EL (cell line): ENCODE results near the gene CHST15.
A peak's percentile ranks its signal among the peaks of the same experiment; 100 is the strongest.
"Not testable (repeated sequence)": the region's sequence is repeated elsewhere in the genome, so short reads cannot be mapped to it uniquely, and the experiment has no call there.

Source experiments
- DNase-seq: peaks from one replicate; pipeline ENCODE4 v3.0.0-alpha.2; 2016

CHST15 gene

DNA sequence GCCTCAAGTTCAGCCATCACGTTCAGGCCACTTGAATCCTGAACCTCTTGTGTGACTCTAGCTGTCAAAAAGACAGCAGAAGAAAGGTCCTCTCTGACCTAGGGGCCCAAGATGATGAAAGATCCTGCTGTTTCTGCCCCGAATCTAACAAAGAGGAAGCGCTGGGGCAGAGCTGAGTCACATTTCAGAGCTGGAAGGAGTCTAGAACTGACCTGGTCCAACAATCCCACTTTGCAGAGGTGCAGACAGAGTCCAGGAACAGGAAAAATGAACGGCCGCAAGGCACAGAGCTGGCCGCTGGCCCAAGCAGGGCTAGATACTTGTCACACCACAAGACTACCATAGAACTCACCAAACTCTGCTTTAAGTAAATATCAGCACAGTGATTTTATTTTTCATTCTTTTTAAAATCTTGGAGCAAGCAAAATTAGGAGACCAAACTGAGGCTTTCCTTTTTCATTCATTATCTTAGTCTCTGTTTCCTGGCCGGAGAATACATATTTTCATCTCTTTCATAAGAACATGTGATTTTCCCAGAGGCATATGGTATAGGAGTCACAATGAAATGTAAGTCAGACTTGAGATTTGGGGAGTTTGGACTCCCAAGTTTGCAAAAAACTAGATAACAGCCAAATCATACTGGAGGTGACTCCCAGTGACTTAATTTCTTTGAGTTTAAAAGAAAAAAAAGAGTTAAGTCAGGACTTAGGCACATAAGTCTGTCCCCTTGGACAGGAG lies 52.8 kb downstream of the CHST15 start:
- DNase-seq = no peak

DNA sequence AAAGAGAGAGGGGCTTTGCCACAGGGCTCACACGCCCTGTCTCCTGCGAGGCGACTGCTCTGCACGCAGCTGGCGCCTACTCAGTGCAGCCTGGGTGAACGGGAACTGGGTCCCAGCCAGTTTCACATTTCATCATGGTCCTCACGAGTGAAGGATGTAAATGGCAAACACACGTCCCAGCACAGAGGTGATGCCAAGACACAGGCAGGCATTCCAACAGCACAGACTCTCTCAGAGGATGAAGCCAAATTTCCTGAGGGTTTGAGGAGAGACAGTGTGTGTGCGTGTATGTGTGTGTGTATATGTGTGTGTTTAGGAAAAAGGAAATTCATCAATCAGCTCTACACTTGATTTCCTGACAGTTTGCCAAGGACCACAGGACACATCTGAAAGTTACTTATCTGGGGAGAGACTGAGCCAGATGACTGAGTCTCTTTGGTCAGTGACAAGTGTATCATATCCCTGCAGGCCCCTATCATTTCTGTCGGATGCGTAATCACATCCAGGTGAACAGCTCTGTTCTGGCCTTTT lies 53.9 kb downstream of the CHST15 start:
- no peak for DNase-seq

DNA sequence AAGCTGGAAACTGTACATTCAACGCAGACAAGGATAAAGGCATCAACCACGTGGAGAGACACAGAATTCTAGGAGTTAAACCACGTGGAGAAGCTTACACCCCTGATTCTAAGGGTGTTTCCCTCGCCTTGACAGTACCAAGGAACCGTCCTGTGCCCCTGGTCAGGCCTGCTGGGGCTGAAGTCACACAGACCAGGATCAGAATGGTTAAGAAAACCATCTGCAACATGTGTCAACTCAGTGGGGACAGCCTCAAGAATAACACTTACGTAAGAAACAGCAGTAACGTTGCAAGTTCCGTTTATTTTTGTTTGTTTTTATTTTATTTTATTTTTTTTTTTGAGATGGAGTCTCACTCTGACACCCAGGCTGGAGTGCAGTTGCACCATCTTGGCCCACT lies 55.6 kb downstream of the CHST15 start:
- no peak for DNase-seq

DNA sequence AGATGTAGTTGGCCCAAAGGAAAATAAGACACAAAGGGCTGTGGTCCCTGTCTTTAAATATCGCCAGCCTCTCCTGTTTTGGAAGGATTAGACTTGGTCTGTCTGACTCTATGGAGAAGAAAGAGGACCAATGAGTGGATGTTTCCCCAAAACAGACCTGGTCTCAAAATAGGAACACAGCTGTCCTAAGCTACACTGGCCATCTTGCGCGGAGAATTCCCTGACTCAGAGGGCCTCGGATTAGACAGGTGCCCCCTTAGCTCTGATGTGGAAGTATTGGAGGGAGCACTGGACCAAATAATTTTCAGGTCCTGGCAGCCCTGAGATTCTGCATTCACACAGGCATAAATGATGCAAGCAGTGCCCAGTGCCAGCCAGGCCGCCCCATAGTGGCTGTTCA lies 56.1 kb downstream of the CHST15 start:
- no peak for DNase-seq

DNA sequence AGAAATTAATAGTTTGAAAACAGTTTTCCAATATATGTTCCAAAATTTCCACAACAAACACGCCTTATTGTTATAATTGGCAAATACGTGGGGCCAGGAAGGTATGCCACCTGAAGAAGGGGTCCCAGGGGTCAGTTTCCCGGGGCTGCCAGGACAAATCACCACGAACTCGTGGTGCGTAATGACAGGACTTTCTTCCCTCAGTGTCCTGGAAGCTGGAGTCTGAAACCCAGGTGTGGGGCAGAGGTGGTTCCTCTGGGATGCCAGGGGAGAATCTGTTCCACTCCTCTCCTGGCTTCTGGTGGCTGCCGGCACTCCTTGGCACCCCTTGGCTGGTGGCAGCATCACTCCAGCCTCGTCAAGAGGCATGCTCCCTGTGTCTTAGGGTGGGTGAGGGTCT lies 56.7 kb downstream of the CHST15 start:
- DNase-seq = no peak

DNA sequence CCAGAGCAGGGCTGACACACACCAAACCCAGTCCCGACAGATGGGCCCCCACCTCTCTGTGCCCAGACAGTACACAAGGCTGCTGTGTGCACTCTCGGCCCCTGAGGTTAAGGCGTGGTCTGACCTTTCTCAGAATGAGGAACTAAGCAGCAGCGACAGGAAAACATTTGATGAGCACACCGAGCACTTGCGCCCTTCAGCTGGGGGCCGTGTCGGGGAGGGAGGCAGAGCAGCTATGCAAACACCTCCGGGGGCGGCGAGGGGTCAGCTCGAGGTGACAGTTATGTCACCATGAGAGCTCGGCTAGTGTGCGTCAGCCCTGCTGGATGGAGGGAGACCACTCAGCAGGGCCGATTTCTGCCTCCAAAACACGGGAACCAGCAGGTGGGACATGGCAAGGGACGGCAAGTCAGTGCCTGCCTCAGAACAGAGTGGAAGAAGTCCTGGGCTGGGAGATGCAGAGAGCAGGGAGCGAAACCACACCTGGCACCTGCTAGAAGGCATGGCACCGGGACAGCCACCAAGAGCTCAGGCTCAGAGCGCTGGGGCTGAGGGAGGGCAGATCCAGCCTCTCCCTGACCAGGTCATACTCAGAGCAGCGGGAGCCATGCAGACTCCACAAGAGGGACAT lies 57.4 kb downstream of the CHST15 start:
- no peak for DNase-seq

DNA sequence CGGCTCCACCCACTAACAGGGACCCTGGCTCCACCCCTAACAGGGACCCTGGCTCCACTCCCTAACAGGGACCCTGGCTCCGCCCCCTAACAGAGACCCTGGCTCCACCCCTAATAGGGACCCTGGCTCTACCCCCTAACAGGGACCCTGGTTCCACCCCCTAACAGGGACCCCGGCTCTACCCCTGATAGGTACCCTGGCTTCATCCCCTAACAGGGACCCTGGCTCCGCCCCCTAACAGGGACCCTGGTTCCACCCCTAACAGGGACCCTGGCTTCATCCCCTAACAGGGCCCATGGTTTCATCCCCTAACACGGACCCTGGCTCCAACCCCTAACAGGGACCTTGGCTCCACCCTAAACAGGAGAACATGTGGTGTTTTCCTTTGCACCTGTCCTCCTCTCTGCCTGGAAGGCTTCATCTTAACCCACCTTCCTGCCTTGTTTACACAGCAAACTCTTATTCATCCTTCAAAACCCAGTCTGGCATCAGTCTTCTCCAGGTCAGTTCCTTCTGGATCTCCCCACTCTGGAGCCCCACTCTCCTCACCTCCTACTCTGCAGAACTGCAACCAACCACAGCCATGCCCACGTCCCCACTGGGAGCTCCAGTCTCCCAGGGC lies 58.0 kb downstream of the CHST15 start:
- DNase-seq = no peak

DNA sequence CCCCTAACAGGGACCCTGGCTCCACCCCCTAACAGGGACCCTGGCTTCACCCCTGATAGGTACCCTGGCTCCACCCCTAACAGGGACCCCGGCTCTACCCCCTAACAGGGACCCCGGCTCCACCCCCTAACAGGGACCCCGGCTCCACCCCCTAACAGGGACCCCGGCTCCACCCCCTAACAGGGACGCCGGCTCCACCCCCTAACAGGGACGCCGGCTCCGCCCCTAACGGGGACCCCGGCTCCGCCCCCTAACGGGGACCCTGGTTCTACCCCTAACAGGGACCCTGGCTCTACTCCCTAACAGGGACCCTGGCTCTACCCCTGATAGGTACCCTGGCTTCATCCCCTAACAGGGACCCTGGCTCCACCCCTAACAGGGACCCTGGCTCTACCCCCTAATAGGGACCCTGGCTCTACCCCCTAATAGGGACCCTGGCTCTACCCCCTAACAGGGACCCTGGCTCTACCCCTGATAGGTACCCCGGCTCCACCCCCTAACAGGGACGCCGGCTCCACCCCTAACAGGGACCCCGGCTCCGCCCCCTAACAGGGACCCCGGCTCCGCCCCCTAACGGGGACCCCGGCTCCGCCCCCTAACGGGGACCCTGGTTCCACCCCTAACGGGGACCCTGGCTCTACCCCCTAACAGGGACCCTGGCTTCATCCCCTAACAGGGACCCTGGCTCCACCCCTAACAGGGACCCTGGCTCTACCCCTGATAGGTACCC lies 58.7 kb downstream of the CHST15 start:
- DNase-seq = not testable (repeated sequence)

DNA sequence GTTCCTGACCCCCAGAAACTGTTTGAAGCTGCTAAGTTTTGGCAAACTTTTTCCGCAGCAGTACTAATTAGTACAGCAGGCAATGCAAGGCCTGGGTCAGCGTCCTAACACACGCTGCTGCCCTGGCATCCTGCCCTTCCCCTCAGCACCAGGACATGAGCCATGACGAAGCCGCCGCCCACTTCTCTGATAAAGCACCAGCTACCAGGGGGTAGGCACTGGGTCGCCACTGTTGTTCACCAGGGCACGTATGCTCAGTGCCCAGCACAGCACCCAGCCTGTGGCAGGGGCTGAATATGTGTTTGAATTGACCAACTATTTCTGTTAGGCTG lies 59.5 kb downstream of the CHST15 start:
- no peak for DNase-seq

DNA sequence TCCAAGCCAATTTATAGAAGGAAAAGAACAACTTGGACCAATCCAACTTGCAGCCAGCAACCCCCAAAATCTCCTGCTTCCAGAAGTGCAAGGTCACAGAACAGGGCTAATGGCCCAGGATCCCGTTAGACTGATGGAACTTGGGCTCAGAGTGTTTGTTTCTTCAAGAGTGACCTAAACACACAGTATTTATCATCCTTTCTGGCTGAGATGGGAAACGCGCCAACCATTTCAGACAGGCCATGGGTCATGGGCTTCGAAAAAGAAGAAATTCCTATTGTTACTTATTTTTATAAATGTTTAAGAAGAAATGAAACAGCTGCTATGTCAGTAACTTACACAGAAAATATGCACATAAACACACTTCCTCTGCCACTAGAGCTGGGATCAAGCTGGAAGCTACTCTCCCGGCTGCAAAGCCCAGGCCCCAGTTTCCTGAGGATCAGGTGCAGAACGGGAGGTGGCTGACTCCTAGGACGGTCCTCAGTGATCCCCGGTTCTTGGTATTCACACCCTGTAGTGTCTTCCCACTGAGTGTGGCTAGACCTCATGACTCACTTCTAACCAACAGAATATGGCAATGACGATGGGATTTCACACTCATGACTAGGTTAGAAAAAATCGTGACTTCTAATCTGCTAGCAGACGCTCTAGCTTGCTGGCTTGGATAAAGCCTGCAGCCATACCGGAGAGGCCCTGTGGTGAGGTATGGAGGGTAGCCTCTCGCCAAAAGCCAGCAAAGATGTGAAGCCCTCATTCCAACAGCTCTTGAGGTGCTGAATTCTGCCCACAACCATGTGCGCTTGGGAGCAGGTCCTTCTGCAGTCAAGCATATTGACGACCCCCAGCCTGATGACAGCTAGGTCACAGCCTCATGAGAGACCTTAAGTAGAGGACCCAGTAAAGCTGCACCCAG lies 60.2 kb downstream of the CHST15 start:
- DNase-seq = peak; percentile 67

DNA sequence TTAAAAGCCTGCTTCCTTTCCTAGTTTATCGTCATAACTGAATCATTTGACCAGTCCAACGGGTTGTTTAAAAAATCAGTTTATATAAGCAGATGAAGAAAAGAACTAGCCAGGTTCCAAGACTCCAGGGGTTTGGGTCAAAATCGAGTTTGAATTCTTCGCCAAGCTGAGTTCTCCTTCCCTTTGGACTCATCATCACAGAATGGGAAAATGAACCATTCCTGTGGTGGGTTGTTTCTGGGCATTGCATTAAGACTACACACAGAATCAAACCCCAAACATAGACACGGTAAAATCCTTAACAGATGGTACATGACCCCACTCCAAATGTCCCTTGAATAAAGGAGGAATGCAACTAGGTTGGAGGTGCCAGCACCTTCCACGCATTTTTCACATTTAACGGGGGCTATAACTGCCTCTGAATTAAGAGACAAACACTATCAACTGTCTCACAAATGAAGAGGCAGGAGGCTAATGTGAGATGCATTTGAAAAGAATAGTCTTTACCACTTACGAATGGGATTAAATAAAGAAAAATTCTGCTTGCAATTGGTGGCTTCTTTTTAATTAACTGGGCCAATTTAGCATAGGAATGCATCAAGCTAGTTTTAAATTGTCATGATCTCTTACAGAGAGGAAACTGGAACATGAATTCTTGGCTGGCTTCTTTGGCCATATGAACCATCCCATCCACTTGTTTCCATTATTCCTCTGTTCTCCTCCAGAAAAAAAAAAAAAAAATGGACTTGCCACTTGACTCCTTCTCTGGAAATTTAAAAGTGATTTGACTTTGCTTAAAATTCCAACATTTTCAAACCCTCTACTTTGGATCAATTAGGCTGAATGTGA lies 61.1 kb downstream of the CHST15 start:
- no peak for DNase-seq

DNA sequence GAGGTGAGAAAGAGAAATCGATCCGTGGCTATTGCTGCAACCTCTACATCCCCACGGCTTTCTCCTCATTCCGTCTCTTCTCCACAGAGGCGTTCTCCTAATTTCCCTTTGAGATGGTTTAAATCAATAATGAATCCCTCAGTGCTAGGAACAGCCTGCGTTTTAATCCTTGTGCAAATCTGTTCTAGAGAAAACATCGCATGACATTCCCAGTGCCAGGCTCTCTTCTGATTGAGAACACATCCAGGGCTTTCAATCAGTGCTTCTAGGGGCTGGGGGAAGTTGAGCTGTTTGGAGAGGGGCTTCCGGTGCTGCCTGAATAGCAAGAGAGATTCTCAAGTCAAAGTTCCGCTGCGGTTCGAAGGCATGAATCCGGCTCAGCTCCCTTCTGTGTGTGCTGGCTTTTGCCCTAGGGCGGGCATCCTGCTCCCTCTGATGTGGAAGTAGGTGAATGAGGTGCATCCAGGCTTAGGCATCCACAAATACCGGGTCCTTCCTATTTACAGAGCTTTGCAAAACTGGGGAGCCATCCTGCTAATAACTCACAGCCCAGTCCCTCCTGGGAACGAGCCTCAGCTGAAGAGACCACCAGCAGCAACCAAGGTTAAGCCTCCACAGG lies 62.8 kb downstream of the CHST15 start:
- DNase-seq = no peak

DNA sequence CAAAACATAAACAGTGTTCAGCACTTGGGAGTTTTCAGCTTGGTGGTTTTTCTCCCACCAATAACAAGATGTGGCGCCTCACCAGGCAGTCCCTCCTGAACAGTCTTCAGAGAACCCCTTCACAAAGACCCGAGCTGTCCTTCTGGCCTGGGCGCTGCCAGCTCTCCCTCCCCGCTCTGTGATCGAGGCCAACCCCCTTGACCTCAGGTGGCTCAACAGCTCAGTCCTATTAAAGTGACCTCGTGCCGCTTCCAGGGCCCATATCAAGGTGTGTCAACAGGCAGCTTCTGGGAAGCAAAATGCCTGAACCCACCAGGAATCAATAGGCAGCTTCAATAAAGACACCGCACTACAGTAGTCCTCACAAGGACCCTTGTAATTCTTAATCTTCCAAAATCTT lies 63.3 kb downstream of the CHST15 start:
- DNase-seq = no peak

DNA sequence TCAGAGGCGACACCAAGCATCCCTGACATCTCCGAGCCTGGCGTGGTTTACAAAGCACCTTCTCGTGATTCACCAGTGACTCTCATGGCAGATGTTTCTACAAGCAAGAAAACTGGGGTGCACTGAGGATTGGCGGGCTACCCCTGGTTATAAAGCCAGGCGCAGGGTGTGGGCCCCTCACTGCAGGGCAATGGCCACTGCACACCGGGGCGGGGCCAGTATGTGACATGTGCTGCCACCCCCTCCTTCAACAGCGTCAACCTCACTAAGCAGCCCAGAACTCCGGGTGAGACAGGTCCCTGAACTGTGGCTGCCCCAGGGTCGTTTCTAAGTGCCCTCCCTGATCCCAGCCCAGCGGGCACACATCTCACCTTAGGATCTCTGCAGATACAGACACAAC lies 63.8 kb downstream of the CHST15 start:
- DNase-seq = no peak

DNA sequence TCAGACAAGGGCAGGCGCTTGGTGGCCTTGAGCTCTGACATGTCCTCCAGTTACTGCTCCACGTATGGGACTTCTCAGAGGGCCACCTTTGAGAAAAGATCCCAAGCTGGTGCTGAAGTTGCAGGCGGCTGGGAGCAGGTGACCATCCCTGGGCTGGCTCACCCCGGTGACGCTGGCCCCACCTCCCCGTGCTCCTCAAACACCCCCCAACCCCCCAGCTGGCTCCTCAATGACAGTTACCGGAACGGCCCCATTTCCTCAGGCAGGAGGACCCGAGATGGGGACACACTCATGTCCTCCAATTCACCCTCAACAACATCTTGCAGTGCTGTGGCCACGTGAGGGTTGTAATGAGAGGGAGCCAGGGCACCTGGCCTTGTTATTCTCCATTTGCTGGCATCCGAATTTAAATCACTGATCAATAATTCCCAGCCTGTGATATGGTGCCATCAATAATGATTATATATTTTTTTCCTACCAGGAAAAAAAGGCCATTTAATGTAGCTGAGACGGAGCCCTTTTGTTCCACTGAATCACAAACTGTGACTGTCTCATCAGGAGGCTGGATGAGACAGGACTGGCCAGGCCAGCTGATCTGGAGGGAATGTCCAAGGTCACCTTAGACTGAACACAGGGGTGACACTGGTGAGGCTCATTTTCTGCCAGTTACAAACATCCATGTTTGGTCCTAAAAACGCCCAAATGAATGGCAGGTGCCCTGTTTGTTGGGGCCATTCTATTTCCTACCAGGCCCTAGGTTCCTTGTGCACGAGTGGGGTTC lies 64.5 kb downstream of the CHST15 start:
- no peak for DNase-seq

DNA sequence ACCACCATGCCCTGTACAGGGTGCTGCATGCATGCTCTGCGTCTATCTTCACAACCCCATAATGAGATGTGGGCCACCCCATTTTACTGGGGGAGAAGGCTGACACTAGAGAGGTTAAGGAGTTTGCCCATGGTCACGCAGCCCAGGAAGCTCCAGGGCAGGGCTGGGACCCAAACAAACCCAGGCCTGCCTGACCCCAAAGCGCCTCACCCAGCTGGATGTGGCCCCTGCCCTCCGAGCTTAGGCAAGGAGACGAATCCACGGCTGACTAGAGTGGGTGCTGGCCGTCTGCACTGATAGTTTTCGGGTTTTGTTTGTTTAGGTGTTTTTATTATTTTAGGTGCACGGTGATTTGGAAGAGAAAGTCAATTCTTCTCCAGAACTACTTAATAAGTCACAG lies 65.7 kb downstream of the CHST15 start:
- DNase-seq = no peak

DNA sequence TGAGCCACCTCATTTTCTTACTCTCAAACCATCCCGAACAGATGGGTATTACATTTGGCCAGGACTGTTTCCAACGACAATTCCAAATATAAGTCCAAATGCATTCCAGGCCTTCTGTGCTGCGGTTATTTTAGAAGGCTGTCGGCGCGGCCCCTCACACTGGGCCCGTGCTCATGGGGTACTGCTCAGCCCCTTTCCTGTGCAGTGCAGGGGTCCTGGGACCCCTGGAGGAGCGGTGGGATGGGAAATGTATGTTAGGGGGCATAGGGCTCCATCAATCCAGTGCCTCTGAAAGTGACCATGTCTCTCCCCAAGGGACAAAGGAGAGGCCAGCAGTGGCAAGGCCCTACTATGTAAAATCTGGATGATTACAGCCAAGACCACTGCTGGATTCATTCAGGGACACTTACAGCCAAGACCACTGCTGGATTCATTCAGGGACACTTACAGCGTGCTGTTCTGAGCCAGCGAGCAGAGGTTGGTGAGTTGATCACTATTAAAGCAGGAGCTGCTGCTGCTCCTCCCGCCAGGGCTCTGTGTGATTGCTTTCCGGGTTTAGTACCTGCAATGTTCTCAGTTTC lies 66.3 kb downstream of the CHST15 start:
- no peak for DNase-seq

DNA sequence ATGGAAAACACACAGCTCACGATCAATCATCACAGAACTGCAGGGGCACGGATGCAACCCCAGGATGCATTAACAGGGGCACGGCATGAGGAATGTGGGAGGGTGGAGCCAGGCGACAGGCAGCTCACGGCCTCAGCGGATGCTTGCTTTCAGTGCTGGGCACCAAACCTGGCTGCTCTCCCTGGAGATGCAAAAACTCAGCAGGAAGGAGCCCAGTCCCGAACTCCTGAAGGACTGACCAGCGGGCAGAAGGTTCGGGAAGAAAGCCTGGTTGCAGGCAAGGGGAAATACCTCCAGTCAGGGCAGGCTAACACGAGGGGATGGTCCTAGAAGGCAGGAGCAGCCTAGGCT lies 66.8 kb downstream of the CHST15 start:
- DNase-seq = no peak

DNA sequence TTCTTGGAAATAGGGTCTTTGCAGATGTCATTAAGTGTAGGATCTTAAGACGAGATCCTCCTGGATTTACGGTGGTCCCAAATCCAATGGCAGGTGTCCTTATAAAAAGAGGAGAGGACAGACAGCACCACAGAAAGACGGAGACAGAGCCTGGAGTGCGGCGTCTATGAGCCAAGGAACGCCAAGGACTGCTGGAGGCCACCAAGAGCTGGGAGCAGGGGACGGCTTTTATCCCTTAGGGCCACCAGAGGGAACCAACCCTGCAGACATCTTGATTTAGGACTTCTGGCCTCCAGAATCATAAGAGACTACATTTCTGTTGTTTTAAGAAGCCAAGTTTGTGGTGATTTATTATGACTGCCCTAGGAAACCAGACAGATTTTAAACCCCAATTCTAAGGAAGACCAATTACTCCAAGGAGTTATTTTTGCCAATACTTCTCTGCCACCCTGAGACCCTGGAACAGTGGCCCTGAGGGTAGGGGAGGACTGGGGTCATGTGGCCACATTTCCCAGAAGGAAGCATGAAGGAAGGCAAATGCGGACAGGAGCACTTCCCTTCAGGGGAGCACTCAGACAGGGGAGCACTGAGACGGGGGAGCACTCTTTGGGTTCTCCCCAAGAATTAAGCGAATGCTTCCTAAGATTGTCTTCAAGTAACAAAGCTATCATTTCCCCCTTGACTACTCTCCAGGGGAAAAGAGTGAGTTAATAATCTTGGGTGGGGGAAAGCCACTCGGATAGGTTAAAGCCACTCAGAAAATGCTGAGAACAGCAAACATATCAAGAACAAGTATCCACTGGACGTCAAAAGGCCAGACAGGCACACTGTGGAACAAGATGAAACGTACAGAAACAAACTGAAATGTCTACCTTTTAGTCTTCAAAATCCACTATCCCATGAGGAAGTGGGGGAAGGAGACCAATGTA lies 67.5 kb downstream of the CHST15 start:
- peak; percentile 22 for DNase-seq
